Measurements from ENCODE around the gene NR3C2. TPM values are rescaled to one million over a fixed set of nuclear protein-coding genes. Genes with fewer than 3 reads are reported as not detected.

Gene NR3C2
- polyA plus RNA-seq, 1 experiment, result 0.14 TPM

- Histone ChIP-seq H3K9me3 (ENCODE audit: control insufficient read depth, insufficient read depth, low read length) (no peaks in the 10 kb centered on the region), H3K27me3 (ENCODE audit: control insufficient read depth, insufficient read depth, low read length) (no peaks in the 10 kb centered on the region), H3K4me3 (ENCODE audit: low read depth, low read length) (no peak overlapping the region), H3K27ac (ENCODE audit: low read depth, low read length) (no peak overlapping the region)
- TF ChIP-seq CTCF (IDR thresholded peaks at IDR 0.05; ENCODE audit: low read depth, low read length), result no peak
- no peak for DNase-seq (ENCODE audit: low read depth, low spot score)
- ChIA-PET CTCF (no interaction called here), POLR2A (no interaction called here)
Measured at GRCh38 chr4:148454835-148455234, 12.6 kb upstream of the NR3C2 start.

GRCh38 chr4:148453833-148454232 lies 11.6 kb upstream of the NR3C2 start:
- Histone ChIP-seq H3K9me3 (ENCODE audit: control insufficient read depth, insufficient read depth, low read length) (no peaks in the 10 kb centered on the region), H3K27ac (ENCODE audit: low read depth, low read length) (no peak overlapping the region), H3K4me3 (ENCODE audit: low read depth, low read length) (no peak overlapping the region), H3K27me3 (ENCODE audit: control insufficient read depth, insufficient read depth, low read length) (no peaks in the 10 kb centered on the region)
- POLR2A ChIA-PET, result no interaction called here
- TF ChIP-seq CTCF (IDR thresholded peaks at IDR 0.05; ENCODE audit: low read depth, low read length), result no peak
- CTCF ChIA-PET, result no interaction called here
- no peak for DNase-seq (ENCODE audit: low read depth, low spot score)

- Histone ChIP-seq H3K9me3 (ENCODE audit: control insufficient read depth, insufficient read depth, low read length) (no peaks in the 10 kb centered on the region), H3K27ac (ENCODE audit: low read depth, low read length) (no peak overlapping the region), H3K27me3 (ENCODE audit: control insufficient read depth, insufficient read depth, low read length) (no peaks in the 10 kb centered on the region), H3K4me3 (ENCODE audit: low read depth, low read length) (no peak overlapping the region)
- no peak for DNase-seq (ENCODE audit: low read depth, low spot score)
- POLR2A ChIA-PET, result interaction anchor here (0.7 kb wide), 1 partner anchor 56 kb away, joined by 5 read pairs; no protein-coding TSS in a partner anchor
- TF ChIP-seq CTCF (IDR thresholded peaks at IDR 0.05; ENCODE audit: low read depth, low read length), result no peak
- CTCF ChIA-PET, result no interaction called here
Measured at GRCh38 chr4:148452970-148453369, 10.8 kb upstream of the NR3C2 start.

- H3K27ac ChIP-seq (ENCODE audit: low read depth, low read length), result no peak overlapping the region
- no peak overlapping the region for H3K4me3 ChIP-seq (ENCODE audit: low read depth, low read length)
- H3K27me3 ChIP-seq (ENCODE audit: control insufficient read depth, insufficient read depth, low read length), result peaks cover 19% of the 10 kb centered on the region
- DNase-seq (ENCODE audit: low read depth, low spot score), result no peak
- POLR2A ChIA-PET, result no interaction called here
- CTCF ChIA-PET, result no interaction called here
- TF ChIP-seq CTCF (IDR thresholded peaks at IDR 0.05; ENCODE audit: low read depth, low read length), result no peak
- H3K9me3 ChIP-seq (ENCODE audit: control insufficient read depth, insufficient read depth, low read length), result no peaks in the 10 kb centered on the region; the same call in 1 of the 2 replicates
Measured at GRCh38 chr4:148449921-148450320, 7.7 kb upstream of the NR3C2 start.

- Histone ChIP-seq H3K27me3 (ENCODE audit: control insufficient read depth, insufficient read depth, low read length) (peaks cover 34% of the 10 kb centered on the region), H3K4me3 (ENCODE audit: low read depth, low read length) (no peak overlapping the region), H3K9me3 (ENCODE audit: control insufficient read depth, insufficient read depth, low read length) (no peaks in the 10 kb centered on the region; the same call in 1 of the 2 replicates), H3K27ac (ENCODE audit: low read depth, low read length) (no peak overlapping the region)
- DNase-seq (ENCODE audit: low read depth, low spot score), result no peak
- POLR2A ChIA-PET, result no interaction called here
- no peak for TF ChIP-seq CTCF (IDR thresholded peaks at IDR 0.05; ENCODE audit: low read depth, low read length)
- CTCF ChIA-PET, result no interaction called here
Measured at GRCh38 chr4:148448141-148448540, 5.9 kb upstream of the NR3C2 start.

Measured in AG04450 (cell line).